ENCODE results near the gene TRAF3IP1. TPM values are rescaled to one million over a fixed set of nuclear protein-coding genes. Genes with fewer than 3 reads are reported as not detected.
A peak's percentile ranks its signal among the peaks of the same experiment; 100 is the strongest.

The TRAF3IP1 gene
- total and polyA plus RNA-seq, 4 experiments from 2014 or later = 3.0 to 11.0 (median 6.7) TPM

GRCh38 chr2:238427435-238428162, 107.3 kb downstream of the TRAF3IP1 start:
- H3K27ac ChIP-seq (ENCODE audit: low read depth, low read length) = peak overlapping the region; percentile 65
- intact Hi-C loops (cut with micrococcal nuclease) = loop anchor here (10.0 kb wide), 1 partner anchor 103 kb away; the partner anchor contains the start of gene TRAF3IP1
- no peaks in the 10 kb centered on the region for H3K9me3 ChIP-seq (ENCODE audit: control insufficient read depth in 1 of 2, low read length in 2 of 2)
- Mint-ChIP-seq H3K27me3 (no peaks in the 10 kb centered on the region), H3K4me3 (peak overlapping the region; percentile 91 to 95 (median 93)), H3K27ac (peak overlapping the region; percentile 90 to 94 (median 92)), H3K4me1 (peaks cover 32 to 54% (median 49%) of the 10 kb centered on the region in 4 donors), H3K36me3 (peaks cover 20 to 23% of the 10 kb centered on the region in 2 donors), H3K9me3 (peaks cover 0 to 2% (median 0%) of the 10 kb centered on the region in 8 donors)
- peaks cover 38% of the 10 kb centered on the region for H3K4me1 ChIP-seq (ENCODE audit: insufficient read depth, low read length)
- no peak for DNase-seq
- H3K4me3 ChIP-seq (ENCODE audit: low read length in 2 of 2) = peak overlapping the region; percentile 76 to 90
- ChIA-PET CTCF (ENCODE audit: partially characterized antibody) (interaction anchor here (0.7 kb wide), 1 partner anchor 57 kb away, joined by 3 read pairs; no protein-coding TSS in a partner anchor), POLR2A (ENCODE audit: partially characterized antibody) (interaction anchor here (0.8 to 1.5 kb wide), 4 partner anchors 12 to 226 kb away, joined by 3 to 6 read pairs (median 4); partner anchors contain the start of gene PER2)
- no peaks in the 10 kb centered on the region for H3K36me3 ChIP-seq (ENCODE audit: insufficient read depth, low read length)
- no peaks in the 10 kb centered on the region for H3K27me3 ChIP-seq (ENCODE audit: insufficient read depth, low read length)

DNA sequence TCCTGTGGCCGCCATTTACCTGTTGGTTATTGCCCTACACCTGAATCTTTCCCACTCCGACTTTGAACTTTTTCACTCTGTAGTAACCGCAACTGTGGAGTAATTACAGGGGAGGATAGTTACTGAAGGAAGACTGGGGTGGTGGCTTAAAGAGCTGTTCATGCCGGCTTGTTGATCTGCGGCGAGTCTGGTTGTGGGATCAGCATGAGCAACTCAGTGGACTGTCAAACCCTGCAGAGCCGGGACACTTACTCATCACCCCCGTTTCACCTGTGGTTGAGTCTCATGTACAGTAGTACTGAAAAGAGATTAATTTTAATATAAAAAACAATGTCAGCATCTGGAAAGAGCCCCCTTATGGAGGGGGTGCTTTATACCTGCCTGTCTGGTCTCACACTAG, 108.5 kb downstream of the TRAF3IP1 start:
- H3K4me3 Mint-ChIP-seq = peak overlapping the region in 5 of 8 donors; percentile 47 to 95 (median 93)
- H3K27ac Mint-ChIP-seq = peak overlapping the region in 6 of 7 donors; percentile 38 to 92 (median 51)
- Histone ChIP-seq H3K4me1 (ENCODE audit: insufficient read depth, low read length) (peaks cover 38% of the 10 kb centered on the region), H3K27ac (ENCODE audit: low read depth, low read length) (no peak overlapping the region), H3K27me3 (ENCODE audit: insufficient read depth, low read length) (no peaks in the 10 kb centered on the region), H3K4me3 (ENCODE audit: low read length in 2 of 2) (no peak overlapping the region), H3K36me3 (ENCODE audit: insufficient read depth, low read length) (peaks cover 7% of the 10 kb centered on the region), H3K9me3 (ENCODE audit: control insufficient read depth in 1 of 2, low read length in 2 of 2) (no peaks in the 10 kb centered on the region)
- ChIA-PET CTCF (ENCODE audit: partially characterized antibody) (no interaction called here), POLR2A (ENCODE audit: partially characterized antibody) (interaction anchor here (1.5 kb wide), 1 partner anchor 10 kb away, joined by 4 read pairs; no protein-coding TSS in a partner anchor)
- H3K9me3 Mint-ChIP-seq = peaks cover 0 to 2% (median 0%) of the 10 kb centered on the region in 8 donors
- H3K4me1 Mint-ChIP-seq = peaks cover 34 to 61% (median 49%) of the 10 kb centered on the region in 4 donors
- peaks cover 28 to 32% of the 10 kb centered on the region in 2 donors for H3K36me3 Mint-ChIP-seq
- DNase-seq = no peak
- H3K27me3 Mint-ChIP-seq = no peaks in the 10 kb centered on the region
- intact Hi-C loops (cut with micrococcal nuclease) = loop anchor here (10.0 kb wide), 1 partner anchor 104 kb away; the partner anchor contains the start of gene TRAF3IP1

DNA sequence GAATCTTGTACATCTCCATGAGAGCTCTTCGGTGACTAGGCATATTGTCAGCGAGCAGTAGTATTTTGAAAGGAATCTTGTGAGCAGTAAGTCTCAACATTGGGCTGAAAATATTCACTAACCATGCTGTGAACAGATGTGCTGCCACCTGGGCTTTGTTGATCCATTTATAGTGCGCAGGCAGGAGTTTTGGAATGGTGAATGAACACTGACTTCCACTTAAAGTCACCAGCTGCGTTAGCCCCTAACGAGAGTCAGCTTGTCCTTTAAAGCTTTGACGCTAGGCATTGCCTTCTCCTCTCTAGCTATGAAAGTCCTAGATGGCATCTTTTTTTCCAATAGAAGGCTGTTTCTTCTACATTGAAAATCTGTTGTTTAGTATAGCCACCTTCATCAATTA, 110.5 kb downstream of the TRAF3IP1 start:
- no peak for DNase-seq
- Mint-ChIP-seq H3K36me3 (peaks cover 46 to 47% of the 10 kb centered on the region in 2 donors), H3K27ac (peak overlapping the region in 3 of 7 donors; percentile 27 to 69 (median 67)), H3K9me3 (no peaks in the 10 kb centered on the region), H3K4me3 (peak overlapping the region in 2 of 8 donors; percentile 21 to 30), H3K27me3 (no peaks in the 10 kb centered on the region), H3K4me1 (peaks cover 35 to 77% (median 51%) of the 10 kb centered on the region in 4 donors)
- Histone ChIP-seq H3K27me3 (ENCODE audit: insufficient read depth, low read length) (no peaks in the 10 kb centered on the region), H3K4me3 (ENCODE audit: low read length in 2 of 2) (no peak overlapping the region), H3K36me3 (ENCODE audit: insufficient read depth, low read length) (peaks cover 26% of the 10 kb centered on the region), H3K9me3 (ENCODE audit: control insufficient read depth in 1 of 2, low read length in 2 of 2) (no peaks in the 10 kb centered on the region), H3K4me1 (ENCODE audit: insufficient read depth, low read length) (peaks cover 34% of the 10 kb centered on the region), H3K27ac (ENCODE audit: low read depth, low read length) (no peak overlapping the region)
- ChIA-PET CTCF (ENCODE audit: partially characterized antibody) (no interaction called here), POLR2A (ENCODE audit: partially characterized antibody) (no interaction called here)
- intact Hi-C loops (cut with micrococcal nuclease) = no loop called here

DNA sequence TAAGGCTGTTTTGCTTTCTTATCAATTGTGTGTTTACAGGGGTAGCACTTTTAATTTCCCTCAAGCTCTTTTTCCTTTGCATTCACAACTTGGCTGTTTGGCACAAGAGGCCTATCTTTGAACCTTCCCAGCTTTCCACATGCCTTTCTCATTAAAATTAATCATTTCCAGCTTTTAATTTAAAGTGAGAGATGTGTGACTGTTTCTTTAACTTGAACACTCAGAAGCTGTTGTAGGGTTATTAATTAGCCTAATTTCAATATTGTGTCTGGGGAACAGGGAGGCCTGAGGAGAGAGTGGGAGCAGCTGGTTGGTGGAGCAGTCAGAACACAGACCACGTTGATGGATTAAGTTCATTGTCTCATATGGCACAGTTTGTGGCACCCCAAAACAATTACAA, 111.1 kb downstream of the TRAF3IP1 start:
- POLR2A ChIA-PET (ENCODE audit: partially characterized antibody) = no interaction called here
- H3K36me3 Mint-ChIP-seq = peaks cover 48 to 51% of the 10 kb centered on the region in 2 donors
- H3K27me3 Mint-ChIP-seq = no peaks in the 10 kb centered on the region
- peak overlapping the region in 3 of 8 donors; percentile 9 to 22 (median 13) for H3K4me3 Mint-ChIP-seq
- DNase-seq = no peak
- H3K9me3 Mint-ChIP-seq = no peaks in the 10 kb centered on the region
- intact Hi-C loops (cut with micrococcal nuclease) = no loop called here
- Histone ChIP-seq H3K27me3 (ENCODE audit: insufficient read depth, low read length) (no peaks in the 10 kb centered on the region), H3K4me3 (ENCODE audit: low read length in 2 of 2) (no peak overlapping the region), H3K4me1 (ENCODE audit: insufficient read depth, low read length) (peaks cover 28% of the 10 kb centered on the region), H3K9me3 (ENCODE audit: control insufficient read depth in 1 of 2, low read length in 2 of 2) (no peaks in the 10 kb centered on the region), H3K27ac (ENCODE audit: low read depth, low read length) (no peak overlapping the region), H3K36me3 (ENCODE audit: insufficient read depth, low read length) (peaks cover 27% of the 10 kb centered on the region)
- H3K4me1 Mint-ChIP-seq = peaks cover 32 to 78% (median 52%) of the 10 kb centered on the region in 4 donors
- peak overlapping the region in 4 of 7 donors; percentile 20 to 63 (median 26) for H3K27ac Mint-ChIP-seq
- CTCF ChIA-PET (ENCODE audit: partially characterized antibody) = no interaction called here

- peak overlapping the region in 1 of 7 donors; percentile 5 for H3K27ac Mint-ChIP-seq
- H3K27ac ChIP-seq (ENCODE audit: low read depth, low read length) = no peak overlapping the region
- ChIA-PET CTCF (ENCODE audit: partially characterized antibody) (no interaction called here), POLR2A (ENCODE audit: partially characterized antibody) (no interaction called here)
- H3K36me3 Mint-ChIP-seq = peaks cover 54 to 61% of the 10 kb centered on the region in 2 donors
- no peak overlapping the region for H3K4me3 ChIP-seq (ENCODE audit: low read length in 2 of 2)
- H3K9me3 Mint-ChIP-seq = no peaks in the 10 kb centered on the region
- peaks cover 16% of the 10 kb centered on the region for H3K4me1 ChIP-seq (ENCODE audit: insufficient read depth, low read length)
- intact Hi-C loops (cut with micrococcal nuclease) = no loop called here
- H3K27me3 ChIP-seq (ENCODE audit: insufficient read depth, low read length) = no peaks in the 10 kb centered on the region
- peaks cover 31 to 77% (median 51%) of the 10 kb centered on the region in 4 donors for H3K4me1 Mint-ChIP-seq
- H3K36me3 ChIP-seq (ENCODE audit: insufficient read depth, low read length) = peaks cover 33% of the 10 kb centered on the region
- H3K9me3 ChIP-seq (ENCODE audit: control insufficient read depth in 1 of 2, low read length in 2 of 2) = no peaks in the 10 kb centered on the region
- H3K27me3 Mint-ChIP-seq = no peaks in the 10 kb centered on the region
- no peak overlapping the region for H3K4me3 Mint-ChIP-seq
- no peak for DNase-seq
Measured at GRCh38 chr2:238433300-238433915, 113.1 kb downstream of the TRAF3IP1 start.

GRCh38 chr2:238433941-238434845, 113.9 kb downstream of the TRAF3IP1 start:
- intact Hi-C loops (cut with micrococcal nuclease) = no loop called here
- Mint-ChIP-seq H3K27ac (peak overlapping the region in 3 of 7 donors; percentile 20 to 58 (median 47)), H3K9me3 (no peaks in the 10 kb centered on the region), H3K4me1 (peaks cover 34 to 77% (median 52%) of the 10 kb centered on the region in 4 donors), H3K4me3 (no peak overlapping the region), H3K27me3 (no peaks in the 10 kb centered on the region), H3K36me3 (peaks cover 57 to 65% of the 10 kb centered on the region in 2 donors)
- H3K36me3 ChIP-seq (ENCODE audit: insufficient read depth, low read length) = peaks cover 33% of the 10 kb centered on the region
- DNase-seq = no peak
- peaks cover 15% of the 10 kb centered on the region for H3K4me1 ChIP-seq (ENCODE audit: insufficient read depth, low read length)
- no peaks in the 10 kb centered on the region for H3K9me3 ChIP-seq (ENCODE audit: control insufficient read depth in 1 of 2, low read length in 2 of 2)
- POLR2A ChIA-PET (ENCODE audit: partially characterized antibody) = no interaction called here
- H3K27me3 ChIP-seq (ENCODE audit: insufficient read depth, low read length) = no peaks in the 10 kb centered on the region
- CTCF ChIA-PET (ENCODE audit: partially characterized antibody) = no interaction called here
- no peak overlapping the region for H3K27ac ChIP-seq (ENCODE audit: low read depth, low read length)
- no peak overlapping the region for H3K4me3 ChIP-seq (ENCODE audit: low read length in 2 of 2)

Measured in CD4-positive, alpha-beta memory T cell (primary cell).